Renal pelvis (tissue), 4 donors: ENCODE results near the gene GMDS. TPM values are rescaled to one million over a fixed set of nuclear protein-coding genes. Genes with fewer than 3 reads are reported as not detected.

Source experiments
- DNase-seq: peaks from one replicate; pipeline ENCODE4 v3.0.0-alpha.2; 2013
- polyA plus RNA-seq, 3 donors: library from polyadenylated mRNA; unstranded; fragments of 120-200 nt; gene quantifications; one replicate each; pipeline ENCODE4 v1.2.1, GENCODE V29; 2013; ENCODE audit not compliant: insufficient read length in 3 of 3

Gene GMDS
- polyA plus RNA-seq, 3 donors = 66.8 to 76.2 (median 68.5) TPM

GRCh38 chr6:2247664-2248063 lies 2.3 kb upstream of the GMDS start:
- DNase-seq = no peak

GRCh38 chr6:2245877-2246863 lies 765 bp upstream of the GMDS start:
- peak; percentile 68 for DNase-seq

- peak; percentile 22 for DNase-seq
Observed at GRCh38 chr6:2244261-2245102, 923 bp downstream of the GMDS start.

GRCh38 chr6:2242311-2242710 lies 3.1 kb downstream of the GMDS start:
- DNase-seq = no peak

GRCh38 chr6:2240961-2241360 lies 4.4 kb downstream of the GMDS start:
- DNase-seq = no peak

GRCh38 chr6:2237001-2237400 lies 8.4 kb downstream of the GMDS start:
- no peak for DNase-seq

- DNase-seq = no peak
Observed at GRCh38 chr6:2235777-2236495, 9.5 kb downstream of the GMDS start.

- no peak for DNase-seq
Observed at GRCh38 chr6:2232445-2232844, 13.0 kb downstream of the GMDS start.

GRCh38 chr6:2231438-2231837 lies 14.0 kb downstream of the GMDS start:
- DNase-seq = no peak

- no peak for DNase-seq
Observed at GRCh38 chr6:2230659-2231277, 14.6 kb downstream of the GMDS start.

- no peak for DNase-seq
Observed at GRCh38 chr6:2229742-2230141, 15.7 kb downstream of the GMDS start.

GRCh38 chr6:2229039-2229438 lies 16.4 kb downstream of the GMDS start:
- DNase-seq = no peak

GRCh38 chr6:2228392-2228791 lies 17.0 kb downstream of the GMDS start:
- no peak for DNase-seq

- DNase-seq = no peak
Observed at GRCh38 chr6:2226775-2227174, 18.6 kb downstream of the GMDS start.

- DNase-seq = no peak
Observed at GRCh38 chr6:2225422-2226392, 19.7 kb downstream of the GMDS start.

GRCh38 chr6:2224847-2225382 lies 20.5 kb downstream of the GMDS start:
- DNase-seq = no peak

- no peak for DNase-seq
Observed at GRCh38 chr6:2222275-2222842, 23.0 kb downstream of the GMDS start.

- no peak for DNase-seq
Observed at GRCh38 chr6:2221726-2222274, 23.6 kb downstream of the GMDS start.

GRCh38 chr6:2220154-2220553 lies 25.3 kb downstream of the GMDS start:
- no peak for DNase-seq
